GM12873 (cell line): ENCODE measurements around the gene LTN1.

ENCODE experiments used
- TF ChIP-seq, protein P1 (sequence below): IDR thresholded peaks from 2 replicates; pipeline ENCODE4 v1.5.1; 2012; ENCODE audit warnings: low read depth, mild to moderate bottlenecking, moderate library complexity, low read length, control low read depth; ENCODE audit not compliant: insufficient read depth; ENCODE audit errors: missing control alignments

LTN1 gene

DNA sequence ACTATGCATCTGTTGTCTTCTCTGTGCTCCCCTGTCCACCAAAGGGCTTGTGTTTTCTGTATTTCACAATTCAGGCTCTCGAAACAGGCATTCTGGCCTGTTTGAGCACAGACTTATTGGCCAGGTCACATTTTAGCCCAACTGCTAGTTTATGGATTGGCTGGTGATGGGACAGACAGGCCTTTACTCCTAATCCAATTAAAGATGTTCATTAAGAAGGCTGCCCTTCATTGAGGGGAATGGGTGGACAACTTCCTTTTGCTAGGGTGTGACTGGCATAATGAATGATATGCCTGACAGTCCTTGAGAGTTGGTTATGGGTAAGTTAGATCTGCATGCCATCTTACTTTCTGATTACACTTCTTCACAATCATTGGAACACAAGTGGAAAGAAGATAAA is 86.4 kb downstream of the LTN1 start:
- TF ChIP-seq, protein P1, sequence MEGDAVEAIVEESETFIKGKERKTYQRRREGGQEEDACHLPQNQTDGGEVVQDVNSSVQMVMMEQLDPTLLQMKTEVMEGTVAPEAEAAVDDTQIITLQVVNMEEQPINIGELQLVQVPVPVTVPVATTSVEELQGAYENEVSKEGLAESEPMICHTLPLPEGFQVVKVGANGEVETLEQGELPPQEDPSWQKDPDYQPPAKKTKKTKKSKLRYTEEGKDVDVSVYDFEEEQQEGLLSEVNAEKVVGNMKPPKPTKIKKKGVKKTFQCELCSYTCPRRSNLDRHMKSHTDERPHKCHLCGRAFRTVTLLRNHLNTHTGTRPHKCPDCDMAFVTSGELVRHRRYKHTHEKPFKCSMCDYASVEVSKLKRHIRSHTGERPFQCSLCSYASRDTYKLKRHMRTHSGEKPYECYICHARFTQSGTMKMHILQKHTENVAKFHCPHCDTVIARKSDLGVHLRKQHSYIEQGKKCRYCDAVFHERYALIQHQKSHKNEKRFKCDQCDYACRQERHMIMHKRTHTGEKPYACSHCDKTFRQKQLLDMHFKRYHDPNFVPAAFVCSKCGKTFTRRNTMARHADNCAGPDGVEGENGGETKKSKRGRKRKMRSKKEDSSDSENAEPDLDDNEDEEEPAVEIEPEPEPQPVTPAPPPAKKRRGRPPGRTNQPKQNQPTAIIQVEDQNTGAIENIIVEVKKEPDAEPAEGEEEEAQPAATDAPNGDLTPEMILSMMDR = no peak

DNA sequence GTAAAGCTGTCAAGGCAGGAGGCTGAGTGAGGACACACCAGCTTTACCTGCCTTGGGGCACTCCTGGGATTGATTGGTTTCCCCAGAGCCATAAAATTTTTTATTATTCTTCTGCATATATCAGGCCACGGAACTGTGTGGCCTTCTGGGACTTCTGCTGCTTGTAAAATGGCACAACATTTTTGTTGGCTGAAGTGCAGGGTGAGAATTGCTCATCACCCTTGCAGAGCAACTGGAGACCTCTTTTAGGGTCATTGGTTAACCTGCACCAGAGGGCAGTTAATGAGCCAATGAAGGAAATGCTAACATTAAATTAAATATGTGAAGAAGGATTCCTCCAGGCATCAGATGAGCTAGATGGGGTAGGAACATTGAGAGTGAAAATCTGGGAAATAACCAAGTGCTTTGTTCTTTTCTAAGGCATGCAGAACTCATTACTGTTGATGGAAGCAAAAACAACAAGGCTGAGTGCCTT is 87.7 kb downstream of the LTN1 start:
- TF ChIP-seq, protein P1 = no peak

DNA sequence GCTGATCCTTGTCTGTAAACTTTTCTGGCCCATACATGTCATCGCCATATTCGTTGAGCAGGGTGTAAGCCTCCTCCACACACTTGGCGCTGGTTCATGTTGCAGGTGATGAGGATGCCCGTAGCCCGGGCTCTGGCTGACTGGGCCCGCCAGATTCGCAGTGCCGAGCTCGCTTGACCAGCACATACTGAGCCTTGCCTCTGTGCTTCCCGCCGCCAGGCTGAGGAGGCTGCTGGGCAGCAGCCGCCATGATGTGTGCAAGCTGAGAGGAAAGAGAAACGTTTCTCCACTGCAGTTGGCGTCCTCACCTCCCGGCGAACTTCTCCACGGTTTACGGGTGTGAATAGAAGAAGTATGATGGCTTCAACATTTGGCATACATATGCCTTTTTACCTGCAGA is 89.2 kb downstream of the LTN1 start:
- TF ChIP-seq, protein P1 = no peak

DNA sequence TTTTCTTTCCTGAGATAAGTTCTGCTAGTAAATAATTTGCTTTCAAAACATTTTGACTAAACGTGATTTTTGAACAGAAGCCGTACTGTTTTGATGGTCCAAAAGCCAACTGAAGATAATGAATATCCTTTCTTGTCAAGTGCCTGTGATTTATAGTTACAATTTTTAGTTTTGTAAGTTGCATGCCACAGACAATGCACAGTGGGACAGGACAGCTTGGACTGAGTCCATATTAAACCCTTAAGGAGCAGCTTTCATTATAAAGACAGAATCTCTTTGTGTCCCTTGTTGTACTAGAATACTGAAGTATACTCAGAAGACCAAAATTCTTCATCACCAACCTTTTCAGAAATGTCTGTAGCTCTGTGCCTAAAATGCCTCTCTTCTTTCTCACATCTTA is 92.2 kb downstream of the LTN1 start:
- TF ChIP-seq, protein P1 = no peak

DNA sequence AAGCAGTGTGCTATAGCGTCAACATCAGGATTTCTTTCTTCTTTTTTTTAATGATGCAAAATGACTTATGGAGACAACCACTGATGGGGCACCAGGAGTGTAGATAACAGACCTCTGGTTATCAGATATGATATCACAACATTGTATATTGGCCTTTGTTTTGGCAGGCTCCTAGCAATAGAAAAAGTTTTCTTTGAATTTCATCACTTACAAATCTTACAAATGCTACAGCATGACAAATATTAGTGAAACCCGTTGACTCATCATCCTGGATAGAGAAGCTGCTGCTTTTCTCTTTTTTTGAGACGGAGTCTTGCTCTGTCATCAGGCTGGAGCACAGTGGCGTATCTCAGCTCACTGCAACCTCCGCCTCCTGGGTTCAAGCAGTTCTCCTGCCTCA is 92.9 kb downstream of the LTN1 start:
- TF ChIP-seq, protein P1 = no peak

DNA sequence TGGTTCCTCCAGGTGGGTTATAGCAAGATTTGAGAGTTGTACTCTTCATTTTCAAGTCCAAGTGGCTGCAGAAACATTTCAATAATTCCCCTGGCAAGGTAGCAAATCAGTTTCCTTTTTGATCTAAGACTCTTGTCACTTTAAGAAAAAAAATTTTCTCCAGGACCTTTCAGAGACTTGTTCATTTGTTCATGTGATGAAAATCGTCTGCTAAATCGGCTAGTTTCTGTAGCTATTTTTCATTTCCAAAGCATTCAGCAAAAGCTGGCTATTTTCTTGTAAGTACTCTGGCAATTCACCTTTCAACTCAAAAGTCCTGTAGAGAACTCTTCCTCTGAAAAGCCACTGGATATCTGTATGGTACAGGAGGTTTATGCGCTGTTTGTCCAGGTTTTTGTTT is 93.5 kb downstream of the LTN1 start:
- TF ChIP-seq, protein P1 = no peak

DNA sequence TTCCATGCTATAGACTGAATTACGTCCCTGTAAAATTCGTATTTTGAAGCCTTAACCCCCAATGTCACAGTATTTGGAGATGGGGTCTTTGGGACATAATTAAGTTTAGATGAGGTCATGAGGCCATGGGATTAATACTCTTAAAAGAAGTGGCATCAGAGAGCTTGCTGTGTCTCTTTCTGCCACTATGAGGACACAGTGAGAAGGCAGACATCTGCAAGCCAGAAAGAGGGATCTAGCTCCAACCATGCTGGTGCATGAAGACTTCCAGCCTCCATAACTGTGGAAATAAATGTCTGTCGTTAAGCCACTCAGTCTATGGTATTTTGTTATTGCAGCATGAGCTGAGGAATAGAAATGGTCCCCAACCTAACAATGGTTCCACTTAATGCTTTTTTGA is 99.0 kb downstream of the LTN1 start:
- TF ChIP-seq, protein P1 = no peak
